Right cardiac atrium (tissue), 5 donors: ENCODE data around the gene KICS2. TPM values are rescaled to one million over a fixed set of nuclear protein-coding genes. Genes with fewer than 3 reads are reported as not detected.
A peak's percentile ranks its signal among the peaks of the same experiment; 100 is the strongest.

Experiments used
- ATAC-seq, 2 donors: fragments of 200-7000 bp; cut with Tn5 transposase; one replicate each; pipeline versions ENCODE4 v1.8.0 to v1.9.1; 2020; ENCODE audit warnings: moderate library complexity in 2 of 2, mild to moderate bottlenecking in 1 of 2
- DNase-seq, 3 donors: peaks; one replicate each; pipeline ENCODE4 v3.0.0-alpha.2; 2020
- H3K27ac ChIP-seq: one replicate; pipeline ENCODE4 v1.5.1; 2013; ENCODE audit warnings: mild to moderate bottlenecking, low read length, control low read depth, moderate library complexity
- H3K27me3 ChIP-seq: one replicate; pipeline ENCODE4 v1.6.1; 2013; ENCODE audit not compliant: control insufficient read depth, insufficient read depth
- H3K4me1 ChIP-seq: one replicate; pipeline ENCODE4 v1.6.1; 2013; ENCODE audit warnings: low read length; ENCODE audit not compliant: control insufficient read depth, insufficient read depth
- H3K4me3 ChIP-seq: one replicate; pipeline ENCODE4 v1.5.1; 2013; ENCODE audit warnings: low read length, control low read depth
- H3K9me3 ChIP-seq: one replicate; pipeline ENCODE4 v1.6.1; 2013; ENCODE audit warnings: low read length; ENCODE audit not compliant: control insufficient read depth
- WGBS: extraction: QIAGEN DNeasy Blood & Tissue Kit; methylation state at CpG from one replicate; pipeline ENCODE4 v1.1.7; 2013; 5-methylcytosine and 5-hydroxymethylcytosine counted together
- intact Hi-C, 4 donors: fragments of 100-400 bp; cut with DNase I; formaldehyde crosslinking; loops; one replicate each; pipeline versions ENCODE4 v1.11.0 to v1.14.0; 2022 to 2023
- polyA plus RNA-seq: library from polyadenylated mRNA; stranded (reverse); fragments of 200-250 nt; gene quantifications from one replicate; pipeline ENCODE4 v1.2.3, GENCODE V29; 2013
- total RNA-seq, 4 donors: library from RNA; stranded (reverse); fragmentation: NEBNext Ultra II Directional; extraction: Animal tissue kit (Norgen Biotek cat#: 25700); gene quantifications; one replicate each; pipeline ENCODE4 v1.2.1, GENCODE V29; 2021
- donor health status: healthy with polysubstance abuse.
- donor health status: DM: no; HTN: yes; CAD: no.
- donor health status: DM: no; HTN: no; CAD: no.
- donor health status: DM: no; HTN: yes; CAD: no; lungs with severe emphysema.
- donor health status: DM: yes; HTN: yes; CAD: no.

KICS2 gene
- total and polyA plus RNA-seq, 5 donors: 2.6 to 7.3 (median 4.7) TPM

DNA sequence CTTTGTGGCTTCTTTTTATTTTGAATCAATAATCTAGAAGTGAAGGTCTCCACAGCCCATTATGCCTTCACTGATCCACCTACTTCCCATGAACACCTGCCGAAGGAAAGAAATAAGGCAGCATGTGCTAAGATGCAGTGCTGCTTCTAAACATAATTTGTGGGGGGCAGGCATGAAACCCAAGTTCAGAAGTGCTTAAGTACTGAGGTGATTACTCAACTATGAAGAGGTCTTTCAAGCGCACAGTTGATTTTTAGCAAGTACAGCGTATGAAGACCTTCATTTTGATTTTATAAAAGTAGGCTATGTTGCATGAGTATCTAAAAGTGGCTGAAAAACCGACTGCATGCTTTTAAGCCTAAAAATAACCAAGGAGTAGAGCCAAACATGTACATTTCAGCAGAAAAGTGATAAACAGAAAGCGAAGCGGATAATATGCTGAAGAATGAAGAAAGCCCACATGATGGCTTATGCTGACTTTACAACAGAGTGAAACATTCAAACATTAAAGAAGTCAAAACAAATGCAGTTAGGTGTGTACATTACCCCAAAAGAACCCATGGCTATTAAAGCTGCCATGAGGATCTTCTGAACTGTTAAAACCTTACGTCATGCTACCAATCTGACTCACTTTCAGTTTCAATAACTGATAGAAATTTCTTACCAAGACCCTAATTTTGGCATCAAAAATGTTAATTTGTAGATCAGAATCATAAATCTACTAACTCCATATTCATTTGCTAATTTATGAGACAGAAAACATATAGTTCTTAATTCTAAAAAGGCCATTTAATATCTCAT, 29.3 kb downstream of the KICS2 start:
- no peaks in the 10 kb centered on the region for H3K4me1 ChIP-seq
- H3K9me3 ChIP-seq: no peaks in the 10 kb centered on the region
- intact Hi-C loops: no loop called here
- H3K27me3 ChIP-seq: no peaks in the 10 kb centered on the region
- no peak for ATAC-seq
- WGBS: 86% methylated on average over 7 of the region's 7 CpGs
- H3K4me3 ChIP-seq: no peak overlapping the region
- no peak for DNase-seq
- H3K27ac ChIP-seq: no peak overlapping the region

DNA sequence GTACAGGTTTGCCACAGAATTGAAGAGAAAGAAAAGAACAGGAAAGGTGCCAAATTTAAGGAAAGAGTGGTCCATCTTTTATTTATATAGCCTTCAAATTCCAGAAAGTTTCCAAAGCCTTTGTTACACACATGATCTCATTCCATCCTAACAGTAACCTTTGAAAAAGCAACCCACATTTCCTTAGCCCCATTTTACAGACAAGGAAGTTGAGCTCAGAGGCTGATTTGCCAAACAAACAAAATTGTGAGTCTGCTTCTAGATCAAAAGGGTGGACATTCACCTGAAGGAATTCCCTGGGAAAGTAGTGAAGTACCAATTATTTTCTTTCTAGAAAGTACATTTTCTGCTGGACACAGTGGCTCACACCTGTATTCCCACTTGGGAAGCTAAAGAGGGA, 32.0 kb downstream of the KICS2 start:
- no peaks in the 10 kb centered on the region for H3K9me3 ChIP-seq
- H3K27ac ChIP-seq: no peak overlapping the region
- DNase-seq (no peak), ATAC-seq (no peak)
- no peaks in the 10 kb centered on the region for H3K4me1 ChIP-seq
- intact Hi-C loops: no loop called here
- no peak overlapping the region for H3K4me3 ChIP-seq
- H3K27me3 ChIP-seq: no peaks in the 10 kb centered on the region

DNA sequence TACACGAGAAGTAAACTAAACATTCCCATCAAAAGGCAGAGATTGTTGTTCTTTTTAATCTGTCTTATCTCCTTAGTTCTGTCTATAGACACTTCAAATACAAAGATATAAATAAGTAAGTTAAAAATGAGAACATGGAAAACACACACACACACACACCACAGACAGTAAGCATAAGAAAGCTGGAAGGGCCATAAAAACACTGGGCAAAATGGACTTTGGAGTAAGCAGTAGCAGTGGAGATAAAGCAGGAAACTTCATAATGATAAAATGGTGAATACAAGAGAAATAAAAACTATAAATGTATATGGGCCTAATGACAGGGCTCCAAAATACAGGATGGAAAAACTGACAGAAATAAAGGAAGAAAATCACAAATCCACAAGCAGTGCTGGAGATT, 32.6 kb downstream of the KICS2 start:
- WGBS: 83% methylated on average over 1 of the region's 1 CpG
- no peak for DNase-seq
- no peak overlapping the region for H3K27ac ChIP-seq
- H3K4me3 ChIP-seq: no peak overlapping the region
- H3K27me3 ChIP-seq: no peaks in the 10 kb centered on the region
- H3K4me1 ChIP-seq: no peaks in the 10 kb centered on the region
- no peak for ATAC-seq
- intact Hi-C loops: loop anchor here in 2 of 4 donors (10.0 kb wide), 2 partner anchors 65 to 355 kb away; no protein-coding TSS in a partner anchor
- no peaks in the 10 kb centered on the region for H3K9me3 ChIP-seq

DNA sequence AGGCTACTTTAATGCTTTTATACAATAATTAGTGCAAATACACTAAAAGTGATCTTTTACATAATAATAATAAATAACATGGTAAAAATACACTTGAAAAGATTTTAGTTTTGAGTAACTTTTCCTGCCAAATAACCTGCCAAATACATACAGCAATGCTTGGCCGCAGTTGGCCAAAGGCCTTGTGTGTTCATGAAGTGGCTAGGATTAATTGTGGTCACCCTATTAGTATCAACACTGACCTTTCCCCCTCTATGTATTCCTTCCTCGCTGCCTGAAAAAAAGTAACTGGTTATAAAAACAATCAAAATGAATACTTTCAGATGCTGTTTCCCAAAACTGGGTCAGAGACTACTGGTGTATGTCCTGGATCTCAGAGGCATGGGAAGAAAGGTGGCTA, 34.3 kb downstream of the KICS2 start:
- WGBS: 82% methylated on average over 2 of the region's 2 CpGs
- no peak overlapping the region for H3K27ac ChIP-seq
- ATAC-seq (no peak), DNase-seq (no peak)
- no peaks in the 10 kb centered on the region for H3K27me3 ChIP-seq
- no peak overlapping the region for H3K4me3 ChIP-seq
- H3K4me1 ChIP-seq: no peaks in the 10 kb centered on the region
- intact Hi-C loops: loop anchor here in 2 of 4 donors (10.0 kb wide), 2 partner anchors 67 to 353 kb away; no protein-coding TSS in a partner anchor
- H3K9me3 ChIP-seq: no peaks in the 10 kb centered on the region

DNA sequence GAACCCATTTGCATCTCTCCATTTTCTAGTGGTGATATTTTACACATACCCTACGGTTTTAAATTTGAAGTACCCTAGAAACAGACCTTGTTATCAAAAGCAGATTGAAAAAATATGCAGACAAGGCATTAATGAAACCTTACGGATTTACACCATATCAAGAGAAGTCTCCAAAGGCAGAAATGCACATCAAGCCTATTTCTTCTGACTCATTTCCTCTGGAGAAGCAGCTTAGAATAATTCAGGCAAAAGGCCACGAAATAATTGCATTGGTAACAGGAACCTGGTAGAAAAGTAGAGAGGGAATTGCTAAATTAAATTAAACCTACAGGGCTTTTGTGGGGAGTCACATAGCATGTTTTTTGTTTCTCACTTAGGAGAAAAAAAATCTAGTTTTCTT, 34.7 kb downstream of the KICS2 start:
- no peaks in the 10 kb centered on the region for H3K9me3 ChIP-seq
- no peaks in the 10 kb centered on the region for H3K27me3 ChIP-seq
- H3K27ac ChIP-seq: no peak overlapping the region
- H3K4me1 ChIP-seq: no peaks in the 10 kb centered on the region
- H3K4me3 ChIP-seq: no peak overlapping the region
- ATAC-seq (no peak), DNase-seq (no peak)
- intact Hi-C loops: loop anchor here in 2 of 4 donors (10.0 kb wide), 2 partner anchors 67 to 353 kb away; no protein-coding TSS in a partner anchor
- 59% methylated on average over 3 of the region's 3 CpGs for WGBS

DNA sequence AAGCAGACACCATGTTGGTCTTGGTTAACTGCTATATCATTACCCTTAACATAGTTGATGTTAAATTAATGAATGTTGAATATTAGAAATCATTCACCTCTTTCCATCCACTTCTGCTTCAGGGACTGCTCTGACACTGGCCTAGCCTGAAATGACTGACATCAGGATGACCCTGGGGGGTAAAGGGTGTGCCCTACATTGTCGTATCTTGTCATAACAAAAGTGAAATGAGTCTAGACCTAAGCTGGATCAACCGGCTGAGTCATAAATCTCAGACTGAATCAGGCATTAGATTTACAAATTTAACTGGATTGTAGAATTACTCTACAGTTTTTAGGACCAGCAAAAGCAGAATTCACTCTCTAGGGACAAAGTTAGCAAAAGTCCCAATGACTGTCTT, 35.3 kb downstream of the KICS2 start:
- DNase-seq (no peak), ATAC-seq (peak in 1 of 2 donors; percentile 55)
- no peak overlapping the region for H3K27ac ChIP-seq
- no peaks in the 10 kb centered on the region for H3K27me3 ChIP-seq
- WGBS: 83% methylated on average over 2 of the region's 2 CpGs
- no peaks in the 10 kb centered on the region for H3K4me1 ChIP-seq
- no peak overlapping the region for H3K4me3 ChIP-seq
- no peaks in the 10 kb centered on the region for H3K9me3 ChIP-seq
- intact Hi-C loops: loop anchor here in 2 of 4 donors (10.0 kb wide), 2 partner anchors 68 to 352 kb away; no protein-coding TSS in a partner anchor

DNA sequence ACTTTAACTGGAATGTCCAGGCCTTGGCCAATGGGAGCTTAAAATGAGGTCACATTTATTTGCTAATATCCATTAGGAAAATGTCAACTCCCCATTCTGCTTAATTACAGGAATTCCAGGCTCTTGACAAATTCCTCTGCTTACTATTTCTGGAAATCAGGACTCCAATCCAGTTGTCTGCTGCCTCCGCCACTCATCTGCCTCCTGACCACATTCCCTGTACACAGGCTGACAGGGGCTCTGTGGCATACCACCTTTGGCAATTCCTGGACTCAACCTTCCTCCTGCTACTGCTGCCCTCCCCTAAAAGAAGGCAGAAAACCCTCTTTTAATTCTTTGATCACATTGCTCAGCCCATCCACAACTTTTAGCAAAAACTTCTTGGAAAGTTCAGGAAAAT, 37.9 kb downstream of the KICS2 start:
- DNase-seq (no peak), ATAC-seq (no peak)
- H3K9me3 ChIP-seq: no peaks in the 10 kb centered on the region
- no peaks in the 10 kb centered on the region for H3K27me3 ChIP-seq
- intact Hi-C loops: loop anchor here in 3 of 4 donors (5.0 to 10.0 kb wide), 3 partner anchors 71 to 349 kb away; partner anchors contain the start of gene SRGAP1 (in 2 of the 3)
- WGBS: 89% methylated on average over 1 of the region's 1 CpG
- H3K27ac ChIP-seq: no peak overlapping the region
- no peak overlapping the region for H3K4me3 ChIP-seq
- peaks cover 2% of the 10 kb centered on the region for H3K4me1 ChIP-seq

DNA sequence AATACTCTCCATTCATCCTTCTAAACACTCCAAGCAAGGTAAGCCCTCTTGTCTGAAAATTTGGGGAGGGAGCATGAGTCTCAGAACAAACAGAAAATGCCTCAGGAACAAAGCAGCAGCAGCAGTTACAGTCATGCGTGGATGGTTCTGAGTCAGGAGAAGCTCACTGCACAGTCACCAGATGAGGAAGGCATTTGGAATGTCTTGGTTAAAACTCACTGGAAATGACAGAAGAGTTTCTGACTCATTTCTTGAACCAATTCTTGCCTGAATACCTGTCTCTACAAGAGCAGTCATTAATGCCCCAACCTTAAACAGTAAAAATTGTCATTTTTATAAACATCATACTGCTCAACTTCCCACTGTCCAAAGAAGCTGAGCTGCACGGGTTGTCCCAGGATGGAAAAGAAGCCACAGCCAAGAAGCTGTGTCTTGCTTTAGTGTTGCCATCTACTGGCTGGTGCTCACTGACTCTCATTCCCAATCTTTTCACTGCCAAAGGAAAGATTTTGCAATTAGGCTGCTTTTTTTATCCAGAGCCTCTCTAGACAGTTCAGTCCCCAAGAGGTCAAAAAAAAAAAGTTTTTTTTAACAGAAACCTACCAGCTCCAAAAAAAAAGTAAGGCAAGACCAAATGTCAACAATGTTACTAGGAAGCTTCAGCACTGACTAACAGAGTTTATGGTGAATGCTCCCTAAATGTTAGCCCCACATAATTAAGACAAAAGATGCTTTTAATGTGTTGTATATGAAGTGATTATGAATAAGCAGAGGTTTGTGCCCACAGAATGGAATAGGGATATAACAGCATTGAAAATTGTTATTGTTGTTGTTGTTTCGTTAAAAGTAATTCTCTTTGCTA, 40.4 kb downstream of the KICS2 start:
- intact Hi-C loops: loop anchor here (2.0 to 10.0 kb wide), 4 partner anchors 73 to 347 kb away; partner anchors contain the start of gene SRGAP1 (in 2 of the 4)
- Histone ChIP-seq H3K27me3 (no peaks in the 10 kb centered on the region), H3K4me3 (no peak overlapping the region), H3K4me1 (peaks cover 2% of the 10 kb centered on the region), H3K9me3 (no peaks in the 10 kb centered on the region), H3K27ac (peak overlapping the region; percentile 6)
- WGBS: 34% methylated on average over 3 of the region's 3 CpGs
- DNase-seq (peak in 2 of 3 donors; percentile 40 to 52), ATAC-seq (peak; percentile 88 to 90)

DNA sequence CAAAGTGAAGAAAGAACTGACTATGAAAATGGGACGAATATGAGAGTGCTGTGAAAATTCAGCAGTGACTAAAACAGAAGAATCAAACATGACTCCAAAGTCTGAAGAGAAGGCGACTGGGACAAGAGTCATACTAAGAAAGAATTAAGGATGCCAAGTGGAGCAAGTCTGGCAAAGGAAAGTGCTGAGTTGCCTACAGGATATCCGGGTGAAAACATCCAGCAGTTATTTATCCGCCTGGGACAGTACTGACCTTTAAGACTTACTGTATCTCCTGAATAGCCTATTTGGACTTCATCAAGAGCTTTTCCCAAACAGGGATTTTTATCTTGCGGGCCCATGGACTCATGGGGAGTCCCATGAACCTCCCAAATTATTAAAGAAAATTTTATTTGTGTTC, 41.1 kb downstream of the KICS2 start:
- Histone ChIP-seq H3K27me3 (no peaks in the 10 kb centered on the region), H3K9me3 (no peaks in the 10 kb centered on the region), H3K27ac (no peak overlapping the region), H3K4me1 (peaks cover 2% of the 10 kb centered on the region), H3K4me3 (no peak overlapping the region)
- ATAC-seq (peak; percentile 83 to 90), DNase-seq (no peak)
- intact Hi-C loops: loop anchor here in 3 of 4 donors (5.0 to 10.0 kb wide), 3 partner anchors 74 to 346 kb away; partner anchors contain the start of gene SRGAP1 (in 2 of the 3)
- WGBS: 34% methylated on average over 5 of the region's 5 CpGs

DNA sequence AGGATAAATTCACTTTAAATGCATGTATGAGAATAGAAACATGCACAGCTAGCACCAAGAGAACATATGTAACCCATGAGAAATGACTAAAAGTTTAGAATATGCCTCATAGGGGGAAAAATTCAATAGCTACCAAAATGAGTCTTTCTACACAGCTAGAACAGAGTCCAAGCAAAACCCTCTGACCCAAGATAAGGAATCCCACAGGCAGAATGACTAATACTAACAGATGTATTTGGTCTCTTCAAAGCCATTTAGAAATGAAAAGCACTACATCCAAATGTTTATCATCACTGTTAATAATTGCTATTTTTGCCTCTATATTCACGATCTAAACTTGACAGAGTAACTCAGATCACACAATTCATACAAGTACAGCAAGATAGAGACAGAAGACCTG, 44.0 kb downstream of the KICS2 start:
- intact Hi-C loops: no loop called here

DNA sequence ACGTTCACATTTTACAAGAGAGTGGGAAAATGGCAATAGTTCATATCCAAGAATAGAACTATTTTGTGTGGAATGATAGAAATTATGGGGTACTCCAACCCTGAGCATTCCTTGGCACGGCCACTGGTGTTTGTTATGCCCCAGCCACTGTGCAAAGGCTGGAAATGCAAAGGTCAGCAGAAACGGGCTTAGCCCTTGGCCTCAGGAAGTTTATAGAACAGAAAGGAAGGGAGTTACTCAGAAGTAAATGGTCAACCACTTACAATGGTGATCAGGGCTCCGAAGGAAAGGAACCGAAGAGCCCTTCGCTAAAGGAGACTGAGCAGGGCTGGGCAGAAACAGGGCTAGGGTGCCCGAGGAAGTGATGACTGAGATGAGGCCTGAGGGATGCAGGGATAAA, 45.1 kb downstream of the KICS2 start:
- intact Hi-C loops: no loop called here

More for the DNA sequence above, 44.0 kb downstream of the KICS2 start:
- Histone ChIP-seq H3K27ac (no peak overlapping the region), H3K4me1 (peaks cover 2% of the 10 kb centered on the region), H3K27me3 (no peaks in the 10 kb centered on the region), H3K4me3 (no peak overlapping the region), H3K9me3 (no peaks in the 10 kb centered on the region)
- WGBS: 56% methylated on average over 1 of the region's 1 CpG
- DNase-seq (no peak), ATAC-seq (peak; percentile 44 to 57)

More for the DNA sequence above, 45.1 kb downstream of the KICS2 start:
- Histone ChIP-seq H3K27ac (no peak overlapping the region), H3K27me3 (no peaks in the 10 kb centered on the region), H3K4me3 (no peak overlapping the region), H3K4me1 (peaks cover 3% of the 10 kb centered on the region), H3K9me3 (no peaks in the 10 kb centered on the region)
- no peak for DNase-seq
- 69% methylated on average over 7 of the region's 7 CpGs for WGBS
- peak in 1 of 2 donors; percentile 58 for ATAC-seq
